Gastrocnemius medialis (tissue), 4 donors: ENCODE measurements around the gene TFF1. TPM values are rescaled to one million over a fixed set of nuclear protein-coding genes. Genes with fewer than 3 reads are reported as not detected.

Experiments used
- ATAC-seq, 2 donors: fragments of 150-250 bp; one replicate each; pipeline ENCODE4 v1.9.1; 2016
- DNase-seq, 2 donors: peaks; one replicate each; pipeline ENCODE4 v3.0.0-alpha.2; 2019
- H3K27ac ChIP-seq, 4 donors: fragments of 200-600 bp; sonication (generic); 1 replicate in 1 of 4; 2 replicates in 3 of 4; pipeline ENCODE4 v1.5.1; 2016 to 2018; ENCODE audit warnings: mild to moderate bottlenecking in 2 of 4, moderate library complexity in 1 of 4
- H3K27me3 ChIP-seq, 3 donors: fragments of 200-600 bp; sonication (generic) in 2 of 3; 1 replicate in 1 of 3; 2 replicates in 2 of 3; pipeline versions ENCODE4 v1.5.1 to v1.6.0; 2016 to 2019; ENCODE audit warnings: mild to moderate bottlenecking in 1 of 3, moderate library complexity in 1 of 3
- H3K36me3 ChIP-seq, 2 donors: fragments of 200-600 bp; sonication (generic) in 1 of 2; one replicate each; pipeline ENCODE4 v1.5.1; 2017 to 2018
- H3K4me1 ChIP-seq, 2 donors: fragments of 200-600 bp; sonication (generic) in 1 of 2; one replicate each; pipeline ENCODE4 v1.5.1; 2016 to 2017; ENCODE audit warnings: mild to moderate bottlenecking in 2 of 2
- H3K4me3 ChIP-seq, 4 donors: fragments of 200-600 bp; sonication (generic) in 3 of 4; 1 replicate in 1 of 4; 2 replicates in 3 of 4; pipeline ENCODE4 v1.5.1; 2016 to 2019; ENCODE audit warnings: mild to moderate bottlenecking in 2 of 4
- H3K9me3 ChIP-seq, 3 donors: fragments of 200-600 bp; sonication (generic) in 2 of 3; 1 replicate in 1 of 3; 2 replicates in 2 of 3; pipeline ENCODE4 v1.5.1; 2016 to 2019
- POLR2A ChIP-seq, 2 donors: fragments of 450-650 bp; IDR thresholded peaks; one replicate each; pipeline ENCODE4 v1.6.1; 2017; ENCODE audit warnings: antibody characterized with exemption in 2 of 2, mild to moderate bottlenecking in 2 of 2, moderate library complexity in 2 of 2
- in situ Hi-C, 4 donors: fragments of 200-750 bp; cut with MboI; loops; one replicate each; pipeline versions ENCODE4 v1.15.0 to v1.8.0; 2017; ENCODE audit warnings: low sequenced_read_pairs in 4 of 4
- intact Hi-C: fragments of 100-400 bp; cut with DNase I; formaldehyde crosslinking; loops from one replicate; pipeline ENCODE4 v1.15.1; 2023; ENCODE audit warnings: low total_unique reads
- total RNA-seq, 4 donors: library from RNA; depleted of rRNA; stranded (reverse); fragments of >200 nt; gene quantifications; one replicate each; pipeline versions ENCODE4 v1.1.0 to v1.2.3, GENCODE V29; 2016
- TF ChIP-seq, protein P1 (sequence below), 5 experiments: fragments of 450-650 bp in 3 of 5; fragments of 200-600 bp in 2 of 5; sonication (generic) in 2 of 5; IDR thresholded peaks in 4 of 5; conservative IDR thresholded peaks in 1 of 5; 1 replicate in 4 of 5; 2 replicates in 1 of 5; pipeline ENCODE4 v1.5.1; 2016 to 2019; ENCODE audit warnings: antibody characterized with exemption in 5 of 5, mild to moderate bottlenecking in 3 of 5, moderate library complexity in 3 of 5

TFF1 gene
- total RNA-seq, 4 donors from 2014 or later = not detected

DNA sequence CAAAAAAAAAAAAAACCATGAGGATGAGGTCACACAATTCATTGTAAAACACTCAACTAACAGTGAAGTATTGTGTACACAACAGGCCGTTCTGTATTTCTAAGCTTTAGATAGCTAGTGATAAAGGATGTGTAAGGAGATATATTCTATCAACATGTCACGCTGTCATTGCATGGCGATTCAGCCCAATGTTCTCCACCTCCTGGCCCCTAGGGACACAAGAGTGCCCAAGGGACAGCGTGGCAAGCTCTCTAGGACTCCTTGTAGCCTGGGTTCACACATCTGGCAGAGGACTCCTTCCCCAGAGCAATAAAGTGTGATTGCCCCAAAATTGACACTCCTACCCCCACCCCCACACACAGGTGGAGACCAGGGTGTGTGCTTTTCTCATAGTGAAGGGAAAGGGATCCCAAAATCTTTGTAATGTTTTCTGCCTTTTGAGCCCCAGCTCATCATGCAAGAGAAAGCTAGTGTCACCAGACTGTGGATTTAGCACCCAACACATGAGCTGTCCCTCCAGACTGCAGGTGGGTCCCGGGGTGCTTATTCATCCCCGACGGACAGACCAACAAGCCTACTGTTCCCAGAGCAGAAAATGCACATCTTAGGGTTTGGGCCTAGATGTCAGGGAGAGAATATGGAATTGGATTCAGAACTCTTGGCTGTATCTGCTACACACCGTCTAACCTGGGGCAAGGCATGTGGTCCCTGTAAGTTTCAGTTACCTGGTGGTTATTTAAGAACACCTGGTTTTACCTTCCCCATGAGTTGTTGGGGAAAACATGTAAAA is 18.0 kb upstream of the TFF1 start:
- H3K36me3 ChIP-seq = no peaks in the 10 kb centered on the region
- DNase-seq (no peak), ATAC-seq (no peak)
- no peak for TF ChIP-seq POLR2A (IDR thresholded peaks at IDR 0.05)
- TF ChIP-seq, protein P1, sequence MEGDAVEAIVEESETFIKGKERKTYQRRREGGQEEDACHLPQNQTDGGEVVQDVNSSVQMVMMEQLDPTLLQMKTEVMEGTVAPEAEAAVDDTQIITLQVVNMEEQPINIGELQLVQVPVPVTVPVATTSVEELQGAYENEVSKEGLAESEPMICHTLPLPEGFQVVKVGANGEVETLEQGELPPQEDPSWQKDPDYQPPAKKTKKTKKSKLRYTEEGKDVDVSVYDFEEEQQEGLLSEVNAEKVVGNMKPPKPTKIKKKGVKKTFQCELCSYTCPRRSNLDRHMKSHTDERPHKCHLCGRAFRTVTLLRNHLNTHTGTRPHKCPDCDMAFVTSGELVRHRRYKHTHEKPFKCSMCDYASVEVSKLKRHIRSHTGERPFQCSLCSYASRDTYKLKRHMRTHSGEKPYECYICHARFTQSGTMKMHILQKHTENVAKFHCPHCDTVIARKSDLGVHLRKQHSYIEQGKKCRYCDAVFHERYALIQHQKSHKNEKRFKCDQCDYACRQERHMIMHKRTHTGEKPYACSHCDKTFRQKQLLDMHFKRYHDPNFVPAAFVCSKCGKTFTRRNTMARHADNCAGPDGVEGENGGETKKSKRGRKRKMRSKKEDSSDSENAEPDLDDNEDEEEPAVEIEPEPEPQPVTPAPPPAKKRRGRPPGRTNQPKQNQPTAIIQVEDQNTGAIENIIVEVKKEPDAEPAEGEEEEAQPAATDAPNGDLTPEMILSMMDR (IDR thresholded peaks at IDR 0.05 in 4 of 5, conservative IDR thresholded peaks at IDR 0.05 in 1 of 5) = no peak
- in situ Hi-C loops (no loop called here), intact Hi-C loops (no loop called here)
- no peaks in the 10 kb centered on the region for H3K4me1 ChIP-seq
- no peak overlapping the region for H3K27ac ChIP-seq
- H3K27me3 ChIP-seq = peaks cover 0 to 7% (median 3%) of the 10 kb centered on the region in 3 donors
- H3K9me3 ChIP-seq = no peaks in the 10 kb centered on the region
- no peak overlapping the region for H3K4me3 ChIP-seq

DNA sequence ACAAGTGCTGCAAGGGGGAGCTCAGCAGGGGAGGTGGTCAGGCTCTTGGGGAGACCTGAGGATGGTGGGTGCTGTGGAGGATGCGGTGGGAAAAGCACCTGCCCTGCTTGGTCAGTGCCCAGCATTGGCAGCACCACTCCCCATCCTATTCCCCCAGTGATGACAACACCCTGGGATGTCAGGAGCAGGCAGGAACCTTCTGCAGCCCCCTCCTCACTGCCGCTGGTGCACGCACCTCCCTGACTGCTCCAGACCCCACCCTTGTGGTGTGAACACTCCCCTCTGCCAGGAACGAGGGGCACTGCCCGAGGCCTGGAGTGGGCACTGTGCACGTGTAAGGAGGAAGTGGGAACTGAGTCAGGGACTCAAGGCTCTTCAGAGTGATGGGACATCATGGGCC is 17.0 kb upstream of the TFF1 start:
- ATAC-seq (no peak), DNase-seq (no peak)
- no peak overlapping the region for H3K4me3 ChIP-seq
- H3K27me3 ChIP-seq = peaks cover 0 to 4% (median 3%) of the 10 kb centered on the region in 3 donors
- H3K36me3 ChIP-seq = no peaks in the 10 kb centered on the region
- H3K4me1 ChIP-seq = no peaks in the 10 kb centered on the region
- no peak overlapping the region for H3K27ac ChIP-seq
- H3K9me3 ChIP-seq = no peaks in the 10 kb centered on the region
- in situ Hi-C loops (no loop called here), intact Hi-C loops (no loop called here)
- TF ChIP-seq, protein P1 (IDR thresholded peaks at IDR 0.05 in 4 of 5, conservative IDR thresholded peaks at IDR 0.05 in 1 of 5) = no peak
- TF ChIP-seq POLR2A (IDR thresholded peaks at IDR 0.05) = no peak

DNA sequence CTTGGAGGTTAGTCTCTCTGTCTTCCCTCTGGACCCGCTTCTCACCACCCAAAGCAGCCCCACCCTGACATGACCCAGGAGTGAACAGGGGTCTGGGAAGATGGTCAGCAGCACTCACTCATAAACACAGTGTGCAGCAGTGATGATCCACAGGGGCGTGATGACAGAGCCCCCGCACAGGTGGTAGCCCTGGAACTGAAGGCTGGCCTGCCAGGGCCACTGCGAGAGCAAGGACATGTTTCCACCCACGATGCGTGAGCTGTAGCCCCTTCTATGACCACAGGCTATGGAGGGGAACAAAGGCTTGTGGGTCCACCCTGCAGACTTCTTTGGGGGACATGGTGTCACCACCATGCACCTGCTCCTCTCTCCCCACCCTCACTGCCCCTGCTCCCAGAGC is 16.6 kb upstream of the TFF1 start:
- no peak for ATAC-seq
- Histone ChIP-seq H3K27ac (no peak overlapping the region), H3K36me3 (no peaks in the 10 kb centered on the region), H3K27me3 (peaks cover 0 to 4% (median 3%) of the 10 kb centered on the region in 3 donors), H3K4me1 (no peaks in the 10 kb centered on the region), H3K4me3 (no peak overlapping the region), H3K9me3 (no peaks in the 10 kb centered on the region)
- no peak for DNase-seq
- in situ Hi-C loops (no loop called here), intact Hi-C loops (no loop called here)
- TF ChIP-seq, protein P1 (IDR thresholded peaks at IDR 0.05 in 4 of 5, conservative IDR thresholded peaks at IDR 0.05 in 1 of 5) = no peak
- no peak for TF ChIP-seq POLR2A (IDR thresholded peaks at IDR 0.05)

DNA sequence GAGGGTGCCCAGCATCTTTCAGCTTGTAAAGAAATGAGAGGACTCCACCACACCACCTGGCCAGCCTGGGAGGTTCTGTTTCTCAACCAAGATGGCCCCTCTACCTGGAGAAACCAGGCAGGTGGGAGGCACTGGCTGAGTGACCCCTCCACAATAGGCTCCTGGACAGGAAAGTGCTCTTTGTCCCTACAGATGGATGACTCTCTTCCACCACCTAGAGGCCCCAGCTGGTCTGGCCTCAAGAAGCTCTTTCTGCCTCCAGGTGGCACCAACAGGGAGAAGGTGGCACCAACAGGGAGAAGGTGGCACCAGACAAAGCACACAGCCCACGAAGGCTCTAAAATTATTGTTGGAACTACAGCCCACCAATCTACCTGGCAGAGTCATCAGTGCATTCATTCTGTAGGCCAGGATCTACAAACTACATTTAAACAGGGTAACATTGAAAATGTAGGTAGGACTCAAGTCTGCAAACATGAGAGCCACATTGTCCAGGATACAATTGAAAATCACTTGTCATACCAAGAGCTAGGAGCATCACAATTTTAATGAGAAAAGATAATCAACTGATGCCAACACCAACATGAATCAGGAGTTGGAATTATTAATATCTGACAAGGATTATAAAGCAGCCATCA is 15.1 kb upstream of the TFF1 start:
- Histone ChIP-seq H3K4me3 (no peak overlapping the region), H3K9me3 (no peaks in the 10 kb centered on the region), H3K4me1 (no peaks in the 10 kb centered on the region), H3K27ac (no peak overlapping the region), H3K36me3 (no peaks in the 10 kb centered on the region), H3K27me3 (peaks cover 0 to 3% (median 3%) of the 10 kb centered on the region in 3 donors)
- ATAC-seq = no peak
- no peak for DNase-seq
- TF ChIP-seq, protein P1 (IDR thresholded peaks at IDR 0.05 in 4 of 5, conservative IDR thresholded peaks at IDR 0.05 in 1 of 5) = peak in 2 of 5 experiments; percentile 15 to 42
- TF ChIP-seq POLR2A (IDR thresholded peaks at IDR 0.05) = no peak
- in situ Hi-C loops = no loop called here
- intact Hi-C loops = no loop called here
